ENCODE results near the gene TMEM63C. TPM values are rescaled to one million over a fixed set of nuclear protein-coding genes. Genes with fewer than 3 reads are reported as not detected.

Gene TMEM63C
- total and polyA plus RNA-seq, 2 donors (not counting 1 experiment from before 2014, with no cell fraction given), result 0.63 to 3.2 TPM

- H3K27me3 Mint-ChIP-seq, result peaks cover 4% of the 10 kb centered on the region
- intact Hi-C loops (cut with micrococcal nuclease), result no loop called here
These were observed 76.1 kb downstream of the TMEM63C start for GRCh38 chr14:77257700-77258099.

GRCh38 chr14:77258566-77258965 is 77.0 kb downstream of the TMEM63C start:
- Histone ChIP-seq H3K27ac (ENCODE audit: low read length in 2 of 2) (no peak overlapping the region), H3K9ac (ENCODE audit: low read length) (no peak overlapping the region), H2AFZ (ENCODE audit: insufficient read depth, low read depth, low read length, poor library complexity, severe bottlenecking) (no peak overlapping the region), H3K4me1 (ENCODE audit: control insufficient read depth in 2 of 2, insufficient read depth in 2 of 2, low read length in 2 of 2) (no peaks in the 10 kb centered on the region), H3K36me3 (replicated peaks in 1 of 2; ENCODE audit: control extremely low read depth in 1 of 2, control insufficient read depth in 1 of 2, extremely low read depth in 1 of 2, insufficient read depth in 2 of 2, low read length in 1 of 2) (no peaks in the 10 kb centered on the region), H3K4me3 (ENCODE audit: control extremely low read depth in 1 of 5, extremely low read depth in 1 of 5, insufficient read depth in 1 of 5, low read depth in 2 of 5, low read length in 4 of 5) (no peak overlapping the region), H3K27me3 (replicated peaks in 1 of 4; ENCODE audit: control extremely low read depth in 1 of 4, control insufficient read depth in 3 of 4, insufficient read depth in 4 of 4, low read length in 3 of 4) (peaks cover 0 to 7% (median 0%) of the 10 kb centered on the region in 4 experiments), H4K20me1 (ENCODE audit: control insufficient read depth, insufficient read depth, low read length, poor library complexity, severe bottlenecking) (no peaks in the 10 kb centered on the region), H3K9me3 (ENCODE audit: control extremely low read depth in 1 of 3, control insufficient read depth in 2 of 3, insufficient read depth in 1 of 3, low read length in 2 of 3) (no peaks in the 10 kb centered on the region), H3K79me2 (ENCODE audit: control insufficient read depth, insufficient read depth, low read length) (no peaks in the 10 kb centered on the region), H3K4me2 (replicated peaks; ENCODE audit: low read depth, low read length, poor library complexity, severe bottlenecking) (no peak overlapping the region)
- WGBS (ENCODE audit: insufficient coverage), result 89% methylated on average over 4 of the region's 5 CpGs
- H3K9me3 Mint-ChIP-seq (ENCODE audit: insufficient read depth), result no peaks in the 10 kb centered on the region
- peaks cover 4% of the 10 kb centered on the region for H3K27me3 Mint-ChIP-seq
- H3K4me3 Mint-ChIP-seq, result no peak overlapping the region
- CTCF ChIA-PET, result no interaction called here
- H3K4me1 Mint-ChIP-seq, result no peaks in the 10 kb centered on the region
- TF ChIP-seq, protein P1, sequence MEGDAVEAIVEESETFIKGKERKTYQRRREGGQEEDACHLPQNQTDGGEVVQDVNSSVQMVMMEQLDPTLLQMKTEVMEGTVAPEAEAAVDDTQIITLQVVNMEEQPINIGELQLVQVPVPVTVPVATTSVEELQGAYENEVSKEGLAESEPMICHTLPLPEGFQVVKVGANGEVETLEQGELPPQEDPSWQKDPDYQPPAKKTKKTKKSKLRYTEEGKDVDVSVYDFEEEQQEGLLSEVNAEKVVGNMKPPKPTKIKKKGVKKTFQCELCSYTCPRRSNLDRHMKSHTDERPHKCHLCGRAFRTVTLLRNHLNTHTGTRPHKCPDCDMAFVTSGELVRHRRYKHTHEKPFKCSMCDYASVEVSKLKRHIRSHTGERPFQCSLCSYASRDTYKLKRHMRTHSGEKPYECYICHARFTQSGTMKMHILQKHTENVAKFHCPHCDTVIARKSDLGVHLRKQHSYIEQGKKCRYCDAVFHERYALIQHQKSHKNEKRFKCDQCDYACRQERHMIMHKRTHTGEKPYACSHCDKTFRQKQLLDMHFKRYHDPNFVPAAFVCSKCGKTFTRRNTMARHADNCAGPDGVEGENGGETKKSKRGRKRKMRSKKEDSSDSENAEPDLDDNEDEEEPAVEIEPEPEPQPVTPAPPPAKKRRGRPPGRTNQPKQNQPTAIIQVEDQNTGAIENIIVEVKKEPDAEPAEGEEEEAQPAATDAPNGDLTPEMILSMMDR (IDR thresholded peaks at IDR 0.05), result no peak
- no peak for TF ChIP-seq EZH2 (IDR thresholded peaks at IDR 0.05; ENCODE audit: borderline replicate concordance, insufficient read depth, low read depth, low read length, poor library complexity, severe bottlenecking)
- POLR2A ChIA-PET, result no interaction called here
- H3K27ac Mint-ChIP-seq, result no peak overlapping the region
- intact Hi-C loops (cut with micrococcal nuclease), result no loop called here
- DNase-seq (no peak), ATAC-seq (ENCODE audit: low read depth) (no peak)

More at GRCh38 chr14:77257700-77258099, 76.1 kb downstream of the TMEM63C start:
- Mint-ChIP-seq H3K27ac (no peak overlapping the region), H3K9me3 (ENCODE audit: insufficient read depth) (no peaks in the 10 kb centered on the region), H3K4me1 (no peaks in the 10 kb centered on the region), H3K4me3 (no peak overlapping the region)
- Histone ChIP-seq H2AFZ (ENCODE audit: insufficient read depth, low read depth, low read length, poor library complexity, severe bottlenecking) (no peak overlapping the region), H3K4me3 (ENCODE audit: control extremely low read depth in 1 of 5, extremely low read depth in 1 of 5, insufficient read depth in 1 of 5, low read depth in 2 of 5, low read length in 4 of 5) (no peak overlapping the region), H4K20me1 (ENCODE audit: control insufficient read depth, insufficient read depth, low read length, poor library complexity, severe bottlenecking) (no peaks in the 10 kb centered on the region), H3K27me3 (replicated peaks in 1 of 4; ENCODE audit: control extremely low read depth in 1 of 4, control insufficient read depth in 3 of 4, insufficient read depth in 4 of 4, low read length in 3 of 4) (peaks cover 0 to 7% (median 0%) of the 10 kb centered on the region in 4 experiments), H3K79me2 (ENCODE audit: control insufficient read depth, insufficient read depth, low read length) (no peaks in the 10 kb centered on the region), H3K9me3 (ENCODE audit: control extremely low read depth in 1 of 3, control insufficient read depth in 2 of 3, insufficient read depth in 1 of 3, low read length in 2 of 3) (no peaks in the 10 kb centered on the region), H3K27ac (ENCODE audit: low read length in 2 of 2) (no peak overlapping the region), H3K9ac (ENCODE audit: low read length) (no peak overlapping the region), H3K4me1 (ENCODE audit: control insufficient read depth in 2 of 2, insufficient read depth in 2 of 2, low read length in 2 of 2) (no peaks in the 10 kb centered on the region), H3K36me3 (replicated peaks in 1 of 2; ENCODE audit: control extremely low read depth in 1 of 2, control insufficient read depth in 1 of 2, extremely low read depth in 1 of 2, insufficient read depth in 2 of 2, low read length in 1 of 2) (no peaks in the 10 kb centered on the region), H3K4me2 (replicated peaks; ENCODE audit: low read depth, low read length, poor library complexity, severe bottlenecking) (no peak overlapping the region)
- ChIA-PET POLR2A (no interaction called here), CTCF (no interaction called here)
- no peak for ATAC-seq (ENCODE audit: low read depth)
- 96% methylated on average over 10 of the region's 10 CpGs for WGBS (ENCODE audit: insufficient coverage)
- TF ChIP-seq, protein P1 (IDR thresholded peaks at IDR 0.05), result no peak
- TF ChIP-seq EZH2 (IDR thresholded peaks at IDR 0.05; ENCODE audit: borderline replicate concordance, insufficient read depth, low read depth, low read length, poor library complexity, severe bottlenecking), result no peak
- DNase-seq, result no peak
